ENCODE results near the gene NSMF.
A peak's percentile ranks its signal among the peaks of the same experiment; 100 is the strongest.

Gene NSMF

DNA sequence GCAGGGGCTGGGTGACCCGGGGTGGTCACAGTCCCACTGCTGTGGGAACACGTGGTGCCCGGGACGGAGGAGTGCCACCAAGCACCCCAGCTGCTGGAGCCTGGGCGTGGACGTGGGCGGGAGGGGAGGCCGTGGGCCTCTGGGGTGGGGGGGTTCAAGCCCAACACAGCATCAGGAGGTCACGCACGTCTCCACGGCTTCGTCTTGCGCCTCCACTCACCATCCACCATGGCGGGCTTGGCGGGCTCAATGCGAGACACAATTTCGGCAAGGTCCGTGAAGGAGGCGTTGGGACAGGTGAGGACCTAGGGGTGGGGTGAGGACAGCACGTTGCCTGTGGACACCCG is 2.2 kb upstream of the NSMF start:
- H4K20me1 ChIP-seq (ENCODE audit: insufficient read depth, low read length) = no peaks in the 10 kb centered on the region
- peak overlapping the region; percentile 80 for H3K4me3 ChIP-seq (ENCODE audit: low read length)
- peaks cover 27% of the 10 kb centered on the region for H3K4me1 ChIP-seq (ENCODE audit: low read length)
- peak overlapping the region; percentile 72 for H3K4me2 ChIP-seq (ENCODE audit: low read length)
- H3K9me3 ChIP-seq (ENCODE audit: insufficient read depth, low read length) = no peaks in the 10 kb centered on the region
- TF ChIP-seq, protein P1, sequence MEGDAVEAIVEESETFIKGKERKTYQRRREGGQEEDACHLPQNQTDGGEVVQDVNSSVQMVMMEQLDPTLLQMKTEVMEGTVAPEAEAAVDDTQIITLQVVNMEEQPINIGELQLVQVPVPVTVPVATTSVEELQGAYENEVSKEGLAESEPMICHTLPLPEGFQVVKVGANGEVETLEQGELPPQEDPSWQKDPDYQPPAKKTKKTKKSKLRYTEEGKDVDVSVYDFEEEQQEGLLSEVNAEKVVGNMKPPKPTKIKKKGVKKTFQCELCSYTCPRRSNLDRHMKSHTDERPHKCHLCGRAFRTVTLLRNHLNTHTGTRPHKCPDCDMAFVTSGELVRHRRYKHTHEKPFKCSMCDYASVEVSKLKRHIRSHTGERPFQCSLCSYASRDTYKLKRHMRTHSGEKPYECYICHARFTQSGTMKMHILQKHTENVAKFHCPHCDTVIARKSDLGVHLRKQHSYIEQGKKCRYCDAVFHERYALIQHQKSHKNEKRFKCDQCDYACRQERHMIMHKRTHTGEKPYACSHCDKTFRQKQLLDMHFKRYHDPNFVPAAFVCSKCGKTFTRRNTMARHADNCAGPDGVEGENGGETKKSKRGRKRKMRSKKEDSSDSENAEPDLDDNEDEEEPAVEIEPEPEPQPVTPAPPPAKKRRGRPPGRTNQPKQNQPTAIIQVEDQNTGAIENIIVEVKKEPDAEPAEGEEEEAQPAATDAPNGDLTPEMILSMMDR (IDR thresholded peaks at IDR 0.05; ENCODE audit: low read depth, low read length) = no peak
- no peak for TF ChIP-seq EZH2phosphoT487 (IDR thresholded peaks at IDR 0.05; ENCODE audit: low read depth)
- H2AFZ ChIP-seq (ENCODE audit: low read depth, low read length) = no peak overlapping the region
- peaks cover 14% of the 10 kb centered on the region for H3K79me2 ChIP-seq (ENCODE audit: low read length)
- peak overlapping the region; percentile 28; the same call in 1 of the 2 replicates for H3K9ac ChIP-seq (ENCODE audit: low read length)
- H3K27ac ChIP-seq (ENCODE audit: low read length) = no peak overlapping the region
- peaks cover 6% of the 10 kb centered on the region for H3K36me3 ChIP-seq (replicated peaks; ENCODE audit: low read depth, low read length)
- H3K27me3 ChIP-seq (ENCODE audit: low read depth, low read length) = no peaks in the 10 kb centered on the region

DNA sequence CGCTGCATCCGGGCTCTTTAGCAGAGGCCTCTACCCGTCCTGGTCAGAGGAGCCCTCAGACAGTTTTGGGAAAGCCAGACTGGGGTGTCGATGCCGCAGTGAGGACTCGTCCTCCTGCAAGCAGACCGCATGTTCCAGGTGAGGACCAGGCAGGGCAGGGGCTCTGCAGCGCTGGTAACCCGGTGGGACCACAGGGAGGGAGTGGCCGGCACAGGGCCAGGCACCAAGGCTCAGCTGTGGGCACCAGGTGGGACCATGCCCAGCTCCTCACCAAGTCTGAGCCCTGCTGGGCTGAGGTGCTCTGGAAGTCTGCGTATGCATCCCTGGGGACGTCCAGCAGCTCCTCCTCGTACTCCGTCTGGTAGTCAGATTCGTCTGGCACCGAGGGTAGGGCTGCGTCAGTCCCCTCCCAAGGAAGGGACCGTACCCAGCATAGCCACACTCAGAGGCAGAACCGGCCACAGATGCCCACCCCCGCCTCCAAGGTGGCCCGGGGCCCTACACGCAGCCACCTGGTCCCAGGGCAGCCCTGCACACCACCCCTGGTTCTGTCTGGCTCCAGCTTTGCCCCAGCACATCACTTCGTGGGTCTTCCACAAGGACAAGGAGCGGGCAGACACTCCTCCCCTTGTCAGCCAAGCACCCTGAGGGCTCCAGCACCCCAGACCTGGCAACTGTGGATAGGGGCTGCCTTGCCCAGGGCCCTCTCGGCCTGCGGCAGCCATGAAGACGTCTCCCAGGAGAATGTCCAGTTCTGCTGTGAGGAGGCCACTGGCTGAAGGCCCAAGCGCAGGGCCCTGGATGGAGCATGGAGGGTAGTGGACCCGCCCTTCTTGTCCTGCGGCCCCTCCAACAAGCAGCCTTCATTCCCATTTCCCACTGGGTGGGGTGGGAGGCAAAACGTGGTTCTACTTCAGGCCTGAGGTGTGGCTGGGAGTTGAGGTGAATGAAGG is 1.5 kb upstream of the NSMF start:
- peak overlapping the region; percentile 72 for H3K4me2 ChIP-seq (ENCODE audit: low read length)
- H4K20me1 ChIP-seq (ENCODE audit: insufficient read depth, low read length) = no peaks in the 10 kb centered on the region
- H3K9ac ChIP-seq (ENCODE audit: low read length) = peak overlapping the region; percentile 56; the same call in 1 of the 2 replicates
- TF ChIP-seq, protein P1 (IDR thresholded peaks at IDR 0.05; ENCODE audit: low read depth, low read length) = no peak
- no peak for TF ChIP-seq EZH2phosphoT487 (IDR thresholded peaks at IDR 0.05; ENCODE audit: low read depth)
- H2AFZ ChIP-seq (ENCODE audit: low read depth, low read length) = no peak overlapping the region
- H3K27ac ChIP-seq (ENCODE audit: low read length) = no peak overlapping the region
- H3K9me3 ChIP-seq (ENCODE audit: insufficient read depth, low read length) = no peaks in the 10 kb centered on the region
- peaks cover 27% of the 10 kb centered on the region for H3K4me1 ChIP-seq (ENCODE audit: low read length)
- H3K36me3 ChIP-seq (replicated peaks; ENCODE audit: low read depth, low read length) = peaks cover 12% of the 10 kb centered on the region
- H3K79me2 ChIP-seq (ENCODE audit: low read length) = peaks cover 14% of the 10 kb centered on the region
- no peaks in the 10 kb centered on the region for H3K27me3 ChIP-seq (ENCODE audit: low read depth, low read length)
- H3K4me3 ChIP-seq (ENCODE audit: low read length) = peak overlapping the region; percentile 98; the same call in 1 of the 2 replicates

DNA sequence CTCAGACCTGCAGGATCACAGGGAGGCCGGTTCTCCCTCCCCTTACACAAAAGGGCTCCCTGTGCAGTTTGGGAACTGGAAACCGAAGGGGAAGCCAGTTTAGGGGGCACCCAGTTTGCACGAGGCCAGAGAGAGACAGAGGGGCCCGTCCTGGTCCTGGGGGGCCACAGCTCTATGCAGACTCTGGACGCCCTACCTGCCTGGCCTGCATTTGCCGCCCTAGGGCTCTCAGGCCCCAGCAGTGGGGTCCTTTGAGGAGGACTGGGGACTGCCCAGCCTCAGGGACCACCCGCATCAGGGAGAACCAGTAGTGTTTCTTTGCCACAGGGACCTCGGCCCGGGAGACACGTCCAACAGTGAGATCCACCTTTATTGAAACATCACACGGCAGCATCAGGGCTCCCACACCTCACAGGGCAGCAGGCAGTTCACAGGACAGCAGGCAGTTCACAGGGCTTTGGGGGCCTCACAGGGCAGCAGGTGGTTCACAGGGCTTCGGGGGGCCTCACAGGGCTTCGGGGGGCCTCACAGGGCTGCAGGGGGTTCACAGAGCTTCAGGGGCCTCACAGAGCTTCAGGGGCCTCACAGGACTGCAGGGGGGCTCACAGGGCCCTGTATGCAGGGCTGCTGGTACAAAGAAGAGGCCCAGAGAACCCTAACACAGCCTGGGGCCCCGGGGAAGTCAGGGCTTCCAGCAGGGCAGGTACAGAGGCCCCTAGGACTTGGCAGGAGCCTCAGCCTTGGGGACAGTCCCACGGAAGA is 648 bp upstream of the NSMF start:
- Histone ChIP-seq H3K4me1 (ENCODE audit: low read length) (peaks cover 27% of the 10 kb centered on the region), H3K9ac (ENCODE audit: low read length) (peak overlapping the region; percentile 56), H4K20me1 (ENCODE audit: insufficient read depth, low read length) (no peaks in the 10 kb centered on the region; the same call in 1 of the 2 replicates), H3K4me3 (ENCODE audit: low read length) (peak overlapping the region; percentile 98), H3K4me2 (ENCODE audit: low read length) (peak overlapping the region; percentile 69), H2AFZ (ENCODE audit: low read depth, low read length) (no peak overlapping the region), H3K79me2 (ENCODE audit: low read length) (peaks cover 14% of the 10 kb centered on the region), H3K36me3 (replicated peaks; ENCODE audit: low read depth, low read length) (peaks cover 16% of the 10 kb centered on the region), H3K9me3 (ENCODE audit: insufficient read depth, low read length) (no peaks in the 10 kb centered on the region), H3K27me3 (ENCODE audit: low read depth, low read length) (no peaks in the 10 kb centered on the region), H3K27ac (ENCODE audit: low read length) (peak overlapping the region; percentile 13; the same call in 1 of the 2 replicates)
- TF ChIP-seq, protein P1 (IDR thresholded peaks at IDR 0.05; ENCODE audit: low read depth, low read length) = no peak
